GM12891 (cell line): Measurements from ENCODE around the gene ZNF280A.

Experiments used
- POLR2A ChIP-seq: IDR thresholded peaks from 2 replicates; pipeline ENCODE4 v1.6.1; 2011; ENCODE audit warnings: low read depth, low read length, control low read depth
- POLR2AphosphoS5 ChIP-seq: IDR thresholded peaks from 2 replicates; pipeline ENCODE4 v1.6.1; 2011; ENCODE audit warnings: low read depth, low read length, control low read depth
- POU2F2 ChIP-seq: IDR thresholded peaks from 2 replicates; pipeline ENCODE4 v1.6.1; 2011; ENCODE audit warnings: low read depth, mild to moderate bottlenecking, control low read depth, low read length, moderate library complexity
- SPI1 ChIP-seq: IDR thresholded peaks from 2 replicates; pipeline ENCODE4 v1.6.1; 2011; ENCODE audit warnings: low read depth, low read length, control low read depth
- TAF1 ChIP-seq: IDR thresholded peaks from 2 replicates; pipeline ENCODE4 v1.6.1; 2011; ENCODE audit warnings: low read depth, low read length, control low read depth

GRCh38 chr22:22534604-22535415, 14.7 kb upstream of the ZNF280A start:
- TF ChIP-seq POLR2AphosphoS5: no peak
- TF ChIP-seq POLR2A: no peak
- no peak for TF ChIP-seq SPI1
- TF ChIP-seq TAF1: no peak
- no peak for TF ChIP-seq POU2F2
